HUDEP-2 (cell line): ENCODE results near the gene GNB3.

Experiments
- DNase-seq, 76 experiments: peaks; one replicate each; lab custom pipeline; 2025; ENCODE audit not compliant: unreplicated experiment in 76 of 76; lab: John Stamatoyannopoulos, UW

The GNB3 gene

GRCh38 chr12:6823182-6824084, 17.3 kb upstream of the GNB3 start:
- no peak for DNase-seq

GRCh38 chr12:6824085-6824775, 16.5 kb upstream of the GNB3 start:
- no peak for DNase-seq

- DNase-seq, result no peak
These were observed 15.8 kb upstream of the GNB3 start for GRCh38 chr12:6824901-6825381.

GRCh38 chr12:6825398-6826124, 15.2 kb upstream of the GNB3 start:
- DNase-seq, result peak in 62 of 76 experiments; percentile 3 to 81 (median 48)

- DNase-seq, result no peak
These were observed 14.5 kb upstream of the GNB3 start for GRCh38 chr12:6826125-6826733.

GRCh38 chr12:6826734-6827436, 13.8 kb upstream of the GNB3 start:
- no peak for DNase-seq

GRCh38 chr12:6827437-6827911, 13.3 kb upstream of the GNB3 start:
- peak in 37 of 76 experiments; percentile 8 to 56 (median 27) for DNase-seq

GRCh38 chr12:6827982-6828780, 12.5 kb upstream of the GNB3 start, which contains the start of gene P3H3:
P3H3 (plus strand) TSS chr12:6828407; CDS start chr12:6828441, 34 bp downstream.
- DNase-seq, result no peak

- DNase-seq, result no peak
These were observed 11.8 kb upstream of the GNB3 start for GRCh38 chr12:6828781-6829535.

GRCh38 chr12:6829536-6830220, 11.0 kb upstream of the GNB3 start:
- DNase-seq, result no peak

- no peak for DNase-seq
These were observed 10.3 kb upstream of the GNB3 start for GRCh38 chr12:6830286-6830890.

GRCh38 chr12:6830999-6831398, 9.7 kb upstream of the GNB3 start:
- DNase-seq, result no peak

- no peak for DNase-seq
These were observed 9.2 kb upstream of the GNB3 start for GRCh38 chr12:6831450-6831995.

GRCh38 chr12:6832125-6832524, 8.6 kb upstream of the GNB3 start:
- no peak for DNase-seq

GRCh38 chr12:6833189-6833890, 7.4 kb upstream of the GNB3 start:
- no peak for DNase-seq

GRCh38 chr12:6834254-6834653, 6.5 kb upstream of the GNB3 start:
- DNase-seq, result no peak
